H1 (cell line): ENCODE measurements around the gene AKT1. TPM values are rescaled to one million over a fixed set of nuclear protein-coding genes. Genes with fewer than 3 reads are reported as not detected.

Experiments used
- BACH1 ChIP-seq: IDR thresholded peaks from 2 replicates; pipeline ENCODE4 v1.6.1; 2012; ENCODE audit warnings: low read length, improper control_type of control experiment
- BCL11A ChIP-seq, 2 experiments: IDR thresholded peaks; one replicate each; pipeline ENCODE4 v1.6.1; 2011; ENCODE audit warnings: low read depth in 2 of 2, low read length in 2 of 2, mild to moderate bottlenecking in 2 of 2
- CBX8 ChIP-seq: fragments of 300-800, 300-1000 bp; sonication (generic); IDR thresholded peaks from 2 replicates; pipeline ENCODE4 v1.7.1; 2016; ENCODE audit warnings: low read depth, low read length, borderline replicate concordance
- CEBPB ChIP-seq: IDR thresholded peaks from 2 replicates; pipeline ENCODE4 v1.6.1; 2012; ENCODE audit warnings: low read depth, low read length
- CREB1 ChIP-seq: IDR thresholded peaks from 2 replicates; pipeline ENCODE4 v1.6.1; 2012; ENCODE audit warnings: inconsistent platforms
- CTBP2 ChIP-seq: IDR thresholded peaks from 2 replicates; pipeline ENCODE4 v1.7.0; 2011; ENCODE audit warnings: borderline replicate concordance, mild to moderate bottlenecking, moderate library complexity, mixed read lengths, low read length; ENCODE audit not compliant: insufficient read depth, insufficient read length
- FOSL1 ChIP-seq: IDR thresholded peaks from 2 replicates; pipeline ENCODE4 v1.6.1; 2011; ENCODE audit warnings: mild to moderate bottlenecking, low read depth, low read length, moderate library complexity; ENCODE audit not compliant: insufficient read depth
- HDAC6 ChIP-seq: IDR thresholded peaks from one replicate; pipeline ENCODE4 v1.7.1; 2012; ENCODE audit warnings: low read depth, mild to moderate bottlenecking, inconsistent platforms, low read length, moderate library complexity
- PHF8 ChIP-seq: fragments of 200-600 bp; sonication (generic); conservative IDR thresholded peaks from 2 replicates; pipeline ENCODE4 v1.7.1; 2012; ENCODE audit warnings: low read depth, mild to moderate bottlenecking, inconsistent platforms, low read length, moderate library complexity
- POLR2AphosphoS5 ChIP-seq: IDR thresholded peaks from 2 replicates; pipeline ENCODE4 v1.6.1; 2011; ENCODE audit warnings: low read depth, low read length
- RBBP5 ChIP-seq: IDR thresholded peaks from 2 replicates; pipeline ENCODE4 v1.7.1; 2012; ENCODE audit warnings: low read depth, mild to moderate bottlenecking, inconsistent platforms, low read length, moderate library complexity, borderline replicate concordance
- SUZ12 ChIP-seq: fragments of 200-600 bp; sonication (generic); IDR thresholded peaks from 2 replicates; pipeline ENCODE4 v1.6.1; 2012; ENCODE audit warnings: mild to moderate bottlenecking, inconsistent platforms, low read length, moderate library complexity, mixed read lengths
- polyA plus RNA-seq, 7 experiments: library from polyadenylated mRNA; depleted of rRNA in 3 of 7; stranded (reverse) in 5 of 7; unstranded in 2 of 7; fragments of >200 nt in 5 of 7; fragments of 200-250 nt in 2 of 7; gene quantifications; 1 replicate in 5 of 7; 2 replicates in 1 of 7; 4 replicates in 1 of 7; pipeline versions ENCODE4 v1.2.1 to v1.2.3, GENCODE V29; 2011 to 2013; ENCODE audit warnings: missing spikeins in 2 of 7, mixed read lengths in 2 of 7
- total RNA-seq: library from RNA; stranded (reverse); fragmentation: NEBNext Ultra II Directional; extraction: Animal tissue kit (Norgen Biotek cat#: 25700); gene quantifications from 2 replicates; pipeline ENCODE4 v1.2.1, GENCODE V29; 2021

AKT1 gene
- total and polyA plus RNA-seq, 2 of the 8 experiments (the other 6 are each of a cell fraction or from before 2014, with no cell fraction given), result 68.1 to 71.5 TPM

- no peak for TF ChIP-seq BCL11A (IDR thresholded peaks at IDR 0.05; ENCODE audit: low read depth in 2 of 2, low read length in 2 of 2)
- no peak for TF ChIP-seq POLR2AphosphoS5
- no peak for TF ChIP-seq RBBP5
- no peak for TF ChIP-seq PHF8
- no peak for TF ChIP-seq CBX8
- no peak for TF ChIP-seq HDAC6
- TF ChIP-seq CREB1, result 0 out of 2 replicates have a peak, but pooled peaks have one; percentile 13
- TF ChIP-seq CTBP2, result no peak
- no peak for TF ChIP-seq FOSL1
- TF ChIP-seq SUZ12, result no peak
- TF ChIP-seq CEBPB, result no peak
- no peak for TF ChIP-seq BACH1
- TF ChIP-seq, all 59 proteins: peak for 4
Measured at GRCh38 chr14:104826189-104826860, 30.8 kb upstream of the AKT1 start (continued).
